ENCODE data around the gene RAB4A. TPM values are rescaled to one million over a fixed set of nuclear protein-coding genes. Genes with fewer than 3 reads are reported as not detected.

The RAB4A gene
- polyA plus RNA-seq, 1 donor from 2014 or later, result 49.8 TPM

- Histone ChIP-seq H3K9ac (ENCODE audit: low read length) (no peak overlapping the region), H2AFZ (ENCODE audit: low read depth, low read length) (no peak overlapping the region), H3K9me3 (ENCODE audit: low read length) (no peaks in the 10 kb centered on the region), H3K9me2 (ENCODE audit: insufficient read depth, low read length) (no peaks in the 10 kb centered on the region), H3K27ac (ENCODE audit: low read length) (no peak overlapping the region), H3K36me3 (ENCODE audit: insufficient read depth, low read length) (no peaks in the 10 kb centered on the region), H3K4me3 (ENCODE audit: low read length) (no peak overlapping the region), H3K4me2 (ENCODE audit: low read length) (no peak overlapping the region), H3F3A (ENCODE audit: insufficient read depth, low read length, poor library complexity, severe bottlenecking) (no peaks in the 10 kb centered on the region), H4K20me1 (ENCODE audit: insufficient read depth) (no peaks in the 10 kb centered on the region), H3K79me2 (replicated peaks; ENCODE audit: insufficient read depth, low read length) (no peaks in the 10 kb centered on the region), H3K27me3 (ENCODE audit: insufficient read depth, low read depth, low read length) (no peaks in the 10 kb centered on the region)
- TF ChIP-seq POLR2AphosphoS5 (IDR thresholded peaks at IDR 0.05) (no peak), MXI1 (conservative IDR thresholded peaks at IDR 0.05; ENCODE audit: poor library complexity, severe bottlenecking) (no peak), EP300 (conservative IDR thresholded peaks at IDR 0.05; ENCODE audit: poor library complexity, severe bottlenecking) (no peak), CTCF (IDR thresholded peaks at IDR 0.05; ENCODE audit: poor library complexity, severe bottlenecking) (no peak), TAF1 (IDR thresholded peaks at IDR 0.05; ENCODE audit: low read depth) (no peak), RAD21 (conservative IDR thresholded peaks at IDR 0.05) (no peak), SMC3 (conservative IDR thresholded peaks at IDR 0.05; ENCODE audit: poor library complexity) (no peak), REST (IDR thresholded peaks at IDR 0.05; ENCODE audit: borderline replicate concordance) (no peak), EZH2 (IDR thresholded peaks at IDR 0.05; ENCODE audit: borderline replicate concordance, insufficient read depth, low read length, poor library complexity, severe bottlenecking) (no peak)
These were observed 27.5 kb downstream of the RAB4A start for GRCh38 chr1:229298420-229298819.

- Histone ChIP-seq H3K4me3 (ENCODE audit: low read length) (no peak overlapping the region), H3K27me3 (ENCODE audit: insufficient read depth, low read depth, low read length) (no peaks in the 10 kb centered on the region), H3K9me3 (ENCODE audit: low read length) (no peaks in the 10 kb centered on the region), H3K79me2 (replicated peaks; ENCODE audit: insufficient read depth, low read length) (no peaks in the 10 kb centered on the region), H3K4me2 (ENCODE audit: low read length) (no peak overlapping the region), H3K36me3 (ENCODE audit: insufficient read depth, low read length) (no peaks in the 10 kb centered on the region), H3F3A (ENCODE audit: insufficient read depth, low read length, poor library complexity, severe bottlenecking) (no peaks in the 10 kb centered on the region), H3K9ac (ENCODE audit: low read length) (no peak overlapping the region), H3K9me2 (ENCODE audit: insufficient read depth, low read length) (no peaks in the 10 kb centered on the region), H4K20me1 (ENCODE audit: insufficient read depth) (no peaks in the 10 kb centered on the region), H3K27ac (ENCODE audit: low read length) (no peak overlapping the region), H2AFZ (ENCODE audit: low read depth, low read length) (no peak overlapping the region)
- no peak for TF ChIP-seq POLR2AphosphoS5 (IDR thresholded peaks at IDR 0.05)
- no peak for TF ChIP-seq TAF1 (IDR thresholded peaks at IDR 0.05; ENCODE audit: low read depth)
- TF ChIP-seq EZH2 (IDR thresholded peaks at IDR 0.05; ENCODE audit: borderline replicate concordance, insufficient read depth, low read length, poor library complexity, severe bottlenecking), result no peak
- TF ChIP-seq SMC3 (conservative IDR thresholded peaks at IDR 0.05; ENCODE audit: poor library complexity), result no peak
- no peak for TF ChIP-seq CTCF (IDR thresholded peaks at IDR 0.05; ENCODE audit: poor library complexity, severe bottlenecking)
- TF ChIP-seq EP300 (conservative IDR thresholded peaks at IDR 0.05; ENCODE audit: poor library complexity, severe bottlenecking), result no peak
- TF ChIP-seq MXI1 (conservative IDR thresholded peaks at IDR 0.05; ENCODE audit: poor library complexity, severe bottlenecking), result no peak
- TF ChIP-seq RAD21 (conservative IDR thresholded peaks at IDR 0.05), result no peak
- no peak for TF ChIP-seq REST (IDR thresholded peaks at IDR 0.05; ENCODE audit: borderline replicate concordance)
These were observed 28.1 kb downstream of the RAB4A start for GRCh38 chr1:229298887-229299503.

All from neural cell (in vitro differentiated cells).